H1 (cell line): ENCODE results near the gene RAPGEF5. TPM values are rescaled to one million over a fixed set of nuclear protein-coding genes. Genes with fewer than 3 reads are reported as not detected.
A peak's percentile ranks its signal among the peaks of the same experiment; 100 is the strongest.

ENCODE experiments used
- CTCF ChIA-PET: fragments of 300-600 bp; sonication (Branson Sonifier 250); formaldehyde crosslinking; loops from one replicate; lab custom pipeline; 2021; ENCODE audit not compliant: partially characterized antibody; lab: Charles Lee
- POLR2A ChIA-PET: fragments of 300-600 bp; sonication (Branson Sonifier 250); formaldehyde crosslinking; loops from one replicate; lab custom pipeline; 2021; ENCODE audit warnings: inconsistent platforms; ENCODE audit not compliant: partially characterized antibody; lab: Charles Lee
- DNase-seq, 2 experiments: peaks; one replicate each; pipeline versions ENCODE4 v3.0.0 to v3.0.0-alpha.2; 2010 to 2022; ENCODE audit warnings: low spot score in 2 of 2, low read depth in 1 of 2, mixed read lengths in 1 of 2
- FAIRE-seq: peaks from 2 replicates; lab custom pipeline; 2011; peaks lifted over from hg19 to GRCh38; lab: Jason Lieb, UNC
- H2AFZ ChIP-seq: 2 replicates; pipeline ENCODE4 v1.8.1; 2012; ENCODE audit warnings: low read length, inconsistent platforms
- H2AK5ac ChIP-seq: 2 replicates; pipeline ENCODE4 v1.6.1; 2013; ENCODE audit warnings: low read depth, low read length
- H2BK120ac ChIP-seq: replicated peaks from 2 replicates; pipeline ENCODE3; 2013; ENCODE audit warnings: low read depth, low read length, inconsistent platforms
- H2BK12ac ChIP-seq: 2 replicates; pipeline ENCODE4 v1.6.1; 2013; ENCODE audit warnings: low read depth, low read length
- H2BK15ac ChIP-seq: 2 replicates; pipeline ENCODE4 v1.6.1; 2013; ENCODE audit warnings: low read length
- H2BK20ac ChIP-seq: 2 replicates; pipeline ENCODE4 v1.6.1; 2013; ENCODE audit warnings: low read length
- H2BK5ac ChIP-seq: 2 replicates; pipeline ENCODE4 v1.6.1; 2013; ENCODE audit warnings: low read depth, low read length
- H3K14ac ChIP-seq: 2 replicates; pipeline ENCODE4 v1.6.1; 2013; ENCODE audit warnings: inconsistent platforms; ENCODE audit not compliant: insufficient read length
- H3K18ac ChIP-seq: 2 replicates; pipeline ENCODE4 v1.6.1; 2013; ENCODE audit warnings: low read length; ENCODE audit errors: extremely low read depth
- H3K23ac ChIP-seq: 2 replicates; pipeline ENCODE4 v1.6.1; 2013; ENCODE audit warnings: inconsistent platforms; ENCODE audit not compliant: insufficient read length
- H3K23me2 ChIP-seq: 2 replicates; pipeline ENCODE4 v1.6.1; 2013; ENCODE audit warnings: low read depth, low read length
- H3K27ac ChIP-seq: 2 replicates; pipeline ENCODE4 v1.6.1; 2011; ENCODE audit warnings: low read depth, low read length, inconsistent platforms
- H3K27me3 ChIP-seq, 4 experiments: replicated peaks in 1 of 4; 1 replicate in 1 of 4; 2 replicates in 3 of 4; pipeline versions ENCODE4 v1.6.1 to v1.8.1; 2011 to 2013; ENCODE audit warnings: low read length in 3 of 4, mild to moderate bottlenecking in 3 of 4, inconsistent platforms in 2 of 4, mixed read lengths in 2 of 4, moderate library complexity in 1 of 4; ENCODE audit not compliant: control insufficient read depth in 3 of 4, insufficient read depth in 3 of 4; ENCODE audit errors: extremely low read depth in 1 of 4
- H3K36me3 ChIP-seq, 4 experiments: 2 replicates each; pipeline versions ENCODE4 v1.6.1 to v1.8.1; 2011 to 2013; ENCODE audit warnings: mild to moderate bottlenecking in 4 of 4, low read length in 3 of 4, moderate library complexity in 2 of 4, control low read depth in 1 of 4, inconsistent platforms in 1 of 4; ENCODE audit not compliant: insufficient read depth in 4 of 4, control insufficient read depth in 2 of 4
- H3K4ac ChIP-seq: replicated peaks from 2 replicates; pipeline ENCODE3; 2013; ENCODE audit warnings: low read length, low read depth, mixed read lengths, inconsistent platforms; ENCODE audit not compliant: insufficient read length
- H3K4me1 ChIP-seq, 4 experiments: replicated peaks in 1 of 4; 1 replicate in 1 of 4; 2 replicates in 3 of 4; pipeline versions ENCODE4 v1.6.1 to v1.8.1; 2011 to 2013; ENCODE audit warnings: low read length in 3 of 4, inconsistent platforms in 2 of 4, mixed read lengths in 1 of 4; ENCODE audit not compliant: insufficient read depth in 4 of 4, control insufficient read depth in 3 of 4
- H3K4me2 ChIP-seq, 2 experiments: 2 replicates each; pipeline versions ENCODE4 v1.6.1 to v1.8.1; 2011 to 2013; ENCODE audit warnings: low read depth in 2 of 2, low read length in 2 of 2, control low read depth in 1 of 2, inconsistent platforms in 1 of 2, mild to moderate bottlenecking in 1 of 2; ENCODE audit not compliant: insufficient read depth in 1 of 2
- H3K4me3 ChIP-seq, 4 experiments: fragments of 200-600, 300-600 bp in 1 of 4; sonication (generic), shearing (Covaris generic), sonication (Bioruptor Twin) in 1 of 4; 2 replicates each; pipeline versions ENCODE4 v1.5.1 to v1.8.1; 2011 to 2016; ENCODE audit warnings: low read length in 4 of 4, low read depth in 3 of 4, control low read depth in 2 of 4, inconsistent platforms in 2 of 4, mild to moderate bottlenecking in 2 of 4, mixed read lengths in 1 of 4, moderate library complexity in 1 of 4; ENCODE audit not compliant: insufficient read depth in 2 of 4; ENCODE audit errors: extremely low read depth in 1 of 4
- H3K56ac ChIP-seq: replicated peaks from 2 replicates; pipeline ENCODE3; 2013; ENCODE audit warnings: low read depth, mild to moderate bottlenecking, mixed read lengths, low read length, inconsistent platforms; ENCODE audit not compliant: insufficient read length
- H3K79me1 ChIP-seq: 2 replicates; pipeline ENCODE4 v1.6.1; 2013; ENCODE audit warnings: low read depth, low read length, control low read depth
- H3K79me2 ChIP-seq, 2 experiments: 2 replicates each; pipeline versions ENCODE4 v1.6.1 to v1.8.1; 2012 to 2013; ENCODE audit warnings: low read length in 2 of 2, mild to moderate bottlenecking in 2 of 2, inconsistent platforms in 1 of 2; ENCODE audit not compliant: insufficient read depth in 2 of 2, control insufficient read depth in 1 of 2
- H3K9ac ChIP-seq, 4 experiments: replicated peaks in 1 of 4; 1 replicate in 1 of 4; 2 replicates in 3 of 4; pipeline versions ENCODE4 v1.6.1 to v1.8.1; 2011 to 2013; ENCODE audit warnings: low read depth in 3 of 4, low read length in 3 of 4, control low read depth in 2 of 4, mild to moderate bottlenecking in 2 of 4, moderate library complexity in 2 of 4, inconsistent platforms in 1 of 4; ENCODE audit errors: extremely low read depth in 1 of 4
- H3K9me3 ChIP-seq, 2 experiments: 2 replicates each; pipeline versions ENCODE4 v1.6.1 to v1.8.1; 2012 to 2013; ENCODE audit warnings: mild to moderate bottlenecking in 2 of 2, moderate library complexity in 2 of 2, control low read depth in 1 of 2, inconsistent platforms in 1 of 2, low read depth in 1 of 2, low read length in 1 of 2, mixed read lengths in 1 of 2; ENCODE audit not compliant: insufficient read depth in 2 of 2
- H4K20me1 ChIP-seq, 2 experiments: replicated peaks in 1 of 2; 2 replicates each; pipeline versions ENCODE3 to v1.8.1; 2011 to 2013; ENCODE audit warnings: inconsistent platforms in 2 of 2, low read length in 2 of 2, mild to moderate bottlenecking in 1 of 2; ENCODE audit not compliant: insufficient read depth in 2 of 2, control insufficient read depth in 1 of 2
- H4K5ac ChIP-seq: 2 replicates; pipeline ENCODE4 v1.6.1; 2013; ENCODE audit warnings: low read length, low read depth, mixed read lengths, inconsistent platforms; ENCODE audit not compliant: insufficient read length
- H4K8ac ChIP-seq: 2 replicates; pipeline ENCODE4 v1.8.0; 2013; ENCODE audit warnings: mild to moderate bottlenecking, moderate library complexity, low read length, inconsistent platforms; ENCODE audit not compliant: insufficient read depth; ENCODE audit errors: extremely low read depth
- H4K91ac ChIP-seq: replicated peaks from 2 replicates; pipeline ENCODE3; 2013; ENCODE audit warnings: low read length, mixed read lengths, inconsistent platforms; ENCODE audit not compliant: insufficient read length
- MAFK ChIP-seq: IDR thresholded peaks from 2 replicates; pipeline ENCODE4 v1.6.1; 2012; ENCODE audit warnings: low read depth, mild to moderate bottlenecking, improper control_type of control experiment, low read length
- POU5F1 ChIP-seq: IDR thresholded peaks from 2 replicates; pipeline ENCODE4 v1.6.1; 2011; ENCODE audit warnings: low read depth, mild to moderate bottlenecking, low read length, moderate library complexity
- WGBS, 2 experiments: shearing (Covaris generic) in 1 of 2; methylation state at CpG; one replicate each; pipeline versions ENCODE4 v1.1.6 to v1.1.7; 2013 to 2015; ENCODE audit warnings: low lambda C conversion rate in 2 of 2, mixed read lengths in 2 of 2, inconsistent platforms in 1 of 2, low coverage in 1 of 2, missing lambda C conversion rate in 1 of 2; ENCODE audit not compliant: insufficient replicate concordance in 2 of 2, insufficient coverage in 1 of 2, insufficient read length in 1 of 2; ENCODE audit errors: extremely low coverage in 1 of 2, missing lambda C conversion rate in 1 of 2; 5-methylcytosine and 5-hydroxymethylcytosine counted together
- polyA plus RNA-seq, 7 experiments: library from polyadenylated mRNA; depleted of rRNA in 3 of 7; stranded (reverse) in 5 of 7; unstranded in 2 of 7; fragments of >200 nt in 5 of 7; fragments of 200-250 nt in 2 of 7; gene quantifications; 1 replicate in 5 of 7; 2 replicates in 1 of 7; 4 replicates in 1 of 7; pipeline versions ENCODE4 v1.2.1 to v1.2.3, GENCODE V29; 2011 to 2013; ENCODE audit warnings: missing spikeins in 2 of 7, mixed read lengths in 2 of 7
- total RNA-seq: library from RNA; stranded (reverse); fragmentation: NEBNext Ultra II Directional; extraction: Animal tissue kit (Norgen Biotek cat#: 25700); gene quantifications from 2 replicates; pipeline ENCODE4 v1.2.1, GENCODE V29; 2021

RAPGEF5 gene
- total and polyA plus RNA-seq, 2 of the 8 experiments (the other 6 are each of a cell fraction or from before 2014, with no cell fraction given), result 4.4 to 22.9 TPM

GRCh38 chr7:22329816-22330524, 27.0 kb downstream of the RAPGEF5 start:
- H3K14ac ChIP-seq, result no peak overlapping the region
- ChIA-PET CTCF (interaction anchor here (0.9 to 1.3 kb wide), 7 partner anchors 22 to 227 kb away, joined by 3 to 5 read pairs (median 3); no protein-coding TSS in a partner anchor), POLR2A (no interaction called here)
- H3K36me3 ChIP-seq, result no peaks in the 10 kb centered on the region
- DNase-seq, result no peak
- no peak overlapping the region for H3K9ac ChIP-seq
- no peak overlapping the region for H3K56ac ChIP-seq
- peaks cover 2 to 33% (median 27%) of the 10 kb centered on the region in 4 experiments for H3K4me1 ChIP-seq
- no peak overlapping the region for H2BK20ac ChIP-seq
- peak overlapping the region; percentile 75 for H2BK12ac ChIP-seq
- H4K20me1 ChIP-seq, result no peaks in the 10 kb centered on the region
- no peak overlapping the region for H4K8ac ChIP-seq
- no peak overlapping the region for H2AFZ ChIP-seq
- H3K27me3 ChIP-seq, result no peaks in the 10 kb centered on the region
- no peak overlapping the region for H3K4ac ChIP-seq
- no peaks in the 10 kb centered on the region for H3K9me3 ChIP-seq
- TF ChIP-seq MAFK, result peak; percentile 76
- no peak for TF ChIP-seq POU5F1
- no peak overlapping the region for H3K27ac ChIP-seq
- peak overlapping the region; percentile 14; the same call in 1 of the 2 replicates for H2AK5ac ChIP-seq
- H3K18ac ChIP-seq, result peak overlapping the region; percentile 54; the same call in 1 of the 2 replicates
- peak overlapping the region in 1 of 2 experiments; percentile 21; a peak in 1 of 4 replicates for H3K4me2 ChIP-seq
- H2BK5ac ChIP-seq, result peak overlapping the region; percentile 7; the same call in 1 of the 2 replicates
- 85% methylated on average over 4 of the region's 4 CpGs; no CpG with 5 or more reads in 1 of the 2 experiments for WGBS, 2 experiments
- H3K23me2 ChIP-seq, result no peaks in the 10 kb centered on the region
- peaks cover 3 to 65% of the 10 kb centered on the region in 2 experiments; a peak in 3 of 4 replicates for H3K79me2 ChIP-seq
- FAIRE-seq, result no peak
- H2BK120ac ChIP-seq, result peak overlapping the region; percentile 30
- no peak overlapping the region for H3K23ac ChIP-seq
- no peak overlapping the region for H3K4me3 ChIP-seq
- H3K79me1 ChIP-seq, result no peaks in the 10 kb centered on the region
- H2BK15ac ChIP-seq, result no peak overlapping the region
- peak overlapping the region; percentile 55 for H4K5ac ChIP-seq
- no peak overlapping the region for H4K91ac ChIP-seq
